ENCODE data around the gene PRG3.

PRG3 gene

GRCh38 chr11:57380975-57381374 lies at the start of gene PRG3:
TSS of gene PRG3 (minus strand) at chr11:57381150. CDS start at chr11:57380708, 442 bp downstream.
- Histone ChIP-seq H3K9me3 (ENCODE audit: severe bottlenecking) (no peaks in the 10 kb centered on the region), H3K36me3 (ENCODE audit: low read depth) (no peaks in the 10 kb centered on the region), H3K27ac (ENCODE audit: poor library complexity, severe bottlenecking) (no peak within 1 kb of the TSS), H3K4me1 (ENCODE audit: insufficient read depth, poor library complexity, severe bottlenecking) (no peaks in the 10 kb centered on the region), H3K4me3 (ENCODE audit: severe bottlenecking) (no peak within 1 kb of the TSS), H3K27me3 (ENCODE audit: insufficient read depth, poor library complexity, severe bottlenecking) (no peaks in the 10 kb centered on the region)
- DNase-seq (ENCODE audit: low spot score): no peak
- TF ChIP-seq, protein P1, sequence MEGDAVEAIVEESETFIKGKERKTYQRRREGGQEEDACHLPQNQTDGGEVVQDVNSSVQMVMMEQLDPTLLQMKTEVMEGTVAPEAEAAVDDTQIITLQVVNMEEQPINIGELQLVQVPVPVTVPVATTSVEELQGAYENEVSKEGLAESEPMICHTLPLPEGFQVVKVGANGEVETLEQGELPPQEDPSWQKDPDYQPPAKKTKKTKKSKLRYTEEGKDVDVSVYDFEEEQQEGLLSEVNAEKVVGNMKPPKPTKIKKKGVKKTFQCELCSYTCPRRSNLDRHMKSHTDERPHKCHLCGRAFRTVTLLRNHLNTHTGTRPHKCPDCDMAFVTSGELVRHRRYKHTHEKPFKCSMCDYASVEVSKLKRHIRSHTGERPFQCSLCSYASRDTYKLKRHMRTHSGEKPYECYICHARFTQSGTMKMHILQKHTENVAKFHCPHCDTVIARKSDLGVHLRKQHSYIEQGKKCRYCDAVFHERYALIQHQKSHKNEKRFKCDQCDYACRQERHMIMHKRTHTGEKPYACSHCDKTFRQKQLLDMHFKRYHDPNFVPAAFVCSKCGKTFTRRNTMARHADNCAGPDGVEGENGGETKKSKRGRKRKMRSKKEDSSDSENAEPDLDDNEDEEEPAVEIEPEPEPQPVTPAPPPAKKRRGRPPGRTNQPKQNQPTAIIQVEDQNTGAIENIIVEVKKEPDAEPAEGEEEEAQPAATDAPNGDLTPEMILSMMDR (IDR thresholded peaks at IDR 0.05; ENCODE audit: poor library complexity, severe bottlenecking): no peak
- ATAC-seq (ENCODE audit: low read depth): no peak; the same call in 2 of the 3 replicates

GRCh38 chr11:57429946-57430345 lies 49.0 kb upstream of the PRG3 start:
- TF ChIP-seq, protein P1 (IDR thresholded peaks at IDR 0.05; ENCODE audit: poor library complexity, severe bottlenecking): no peak
- Histone ChIP-seq H3K27ac (ENCODE audit: poor library complexity, severe bottlenecking) (no peak overlapping the region), H3K4me3 (ENCODE audit: severe bottlenecking) (no peak overlapping the region), H3K36me3 (ENCODE audit: low read depth) (peaks cover 12% of the 10 kb centered on the region), H3K4me1 (ENCODE audit: insufficient read depth, poor library complexity, severe bottlenecking) (peaks cover 41% of the 10 kb centered on the region), H3K27me3 (ENCODE audit: insufficient read depth, poor library complexity, severe bottlenecking) (no peaks in the 10 kb centered on the region), H3K9me3 (ENCODE audit: severe bottlenecking) (no peaks in the 10 kb centered on the region)
- DNase-seq (ENCODE audit: low spot score): no peak
- no peak for ATAC-seq (ENCODE audit: low read depth)

- TF ChIP-seq, protein P1 (IDR thresholded peaks at IDR 0.05; ENCODE audit: poor library complexity, severe bottlenecking): no peak
- ATAC-seq (ENCODE audit: low read depth) (no peak), DNase-seq (ENCODE audit: low spot score) (no peak)
- Histone ChIP-seq H3K27ac (ENCODE audit: poor library complexity, severe bottlenecking) (no peak overlapping the region), H3K4me3 (ENCODE audit: severe bottlenecking) (no peak overlapping the region), H3K9me3 (ENCODE audit: severe bottlenecking) (no peaks in the 10 kb centered on the region), H3K36me3 (ENCODE audit: low read depth) (peaks cover 23% of the 10 kb centered on the region), H3K27me3 (ENCODE audit: insufficient read depth, poor library complexity, severe bottlenecking) (no peaks in the 10 kb centered on the region), H3K4me1 (ENCODE audit: insufficient read depth, poor library complexity, severe bottlenecking) (peaks cover 34% of the 10 kb centered on the region)
Measured at GRCh38 chr11:57428643-57429042, 47.7 kb upstream of the PRG3 start.

- no peaks in the 10 kb centered on the region for H3K27me3 ChIP-seq (ENCODE audit: insufficient read depth, poor library complexity, severe bottlenecking)
- H3K4me3 ChIP-seq (ENCODE audit: severe bottlenecking): no peak overlapping the region
- peaks cover 29% of the 10 kb centered on the region for H3K36me3 ChIP-seq (ENCODE audit: low read depth)
- no peak for DNase-seq (ENCODE audit: low spot score)
- peaks cover 32% of the 10 kb centered on the region for H3K4me1 ChIP-seq (ENCODE audit: insufficient read depth, poor library complexity, severe bottlenecking)
- H3K9me3 ChIP-seq (ENCODE audit: severe bottlenecking): no peaks in the 10 kb centered on the region
- TF ChIP-seq, protein P1 (IDR thresholded peaks at IDR 0.05; ENCODE audit: poor library complexity, severe bottlenecking): no peak
- peak overlapping the region; percentile 86 for H3K27ac ChIP-seq (ENCODE audit: poor library complexity, severe bottlenecking)
- no peak for ATAC-seq (ENCODE audit: low read depth)
Measured at GRCh38 chr11:57427727-57428082, 46.8 kb upstream of the PRG3 start.

GRCh38 chr11:57426929-57427726 lies 46.2 kb upstream of the PRG3 start, which contains the start of gene SLC43A3:
TSS of gene SLC43A3 (minus strand) at chr11:57427121. CDS start at chr11:57426172, 949 bp downstream.
- H3K4me3 ChIP-seq (ENCODE audit: severe bottlenecking): peak within 1 kb of the TSS; percentile 37
- peak within 1 kb of the TSS; percentile 86 for H3K27ac ChIP-seq (ENCODE audit: poor library complexity, severe bottlenecking)

More at GRCh38 chr11:57426929-57427726, 46.2 kb upstream of the PRG3 start, which contains the start of gene SLC43A3:
- no peaks in the 10 kb centered on the region for H3K27me3 ChIP-seq (ENCODE audit: insufficient read depth, poor library complexity, severe bottlenecking)
- H3K36me3 ChIP-seq (ENCODE audit: low read depth): peaks cover 35% of the 10 kb centered on the region
- no peaks in the 10 kb centered on the region for H3K9me3 ChIP-seq (ENCODE audit: severe bottlenecking)
- ATAC-seq (ENCODE audit: low read depth) (peak; percentile 69), DNase-seq (ENCODE audit: low spot score) (no peak)
- H3K4me1 ChIP-seq (ENCODE audit: insufficient read depth, poor library complexity, severe bottlenecking): peaks cover 32% of the 10 kb centered on the region
- TF ChIP-seq, protein P1 (IDR thresholded peaks at IDR 0.05; ENCODE audit: poor library complexity, severe bottlenecking): no peak

Data from RWPE2 (cell line).